Suprapubic skin (tissue), 4 donors: ENCODE measurements around the gene KIF25. TPM values are rescaled to one million over a fixed set of nuclear protein-coding genes. Genes with fewer than 3 reads are reported as not detected.

Experiments used
- DNase-seq, 2 donors: peaks; one replicate each; pipeline ENCODE4 v3.0.0-alpha.2; 2019; ENCODE audit warnings: low spot score in 2 of 2
- H3K27ac ChIP-seq: fragments of 200-600 bp; sonication (generic); one replicate; pipeline ENCODE4 v1.5.1; 2019
- H3K27me3 ChIP-seq: fragments of 200-600 bp; sonication (generic); one replicate; pipeline ENCODE4 v1.5.1; 2019
- H3K36me3 ChIP-seq: fragments of 200-600 bp; sonication (generic); one replicate; pipeline ENCODE4 v1.5.1; 2019
- H3K4me1 ChIP-seq: fragments of 200-600 bp; sonication (generic); one replicate; pipeline ENCODE4 v1.5.1; 2019
- H3K4me3 ChIP-seq: fragments of 200-600 bp; sonication (generic); one replicate; pipeline ENCODE4 v1.5.1; 2019; ENCODE audit warnings: mild to moderate bottlenecking
- H3K9me3 ChIP-seq: fragments of 200-600 bp; sonication (generic); one replicate; pipeline ENCODE4 v1.5.1; 2019
- CTCF ChIP-seq, 2 donors: fragments of 200-600 bp in 1 of 2; fragments of 450-650 bp in 1 of 2; sonication (generic) in 1 of 2; IDR thresholded peaks; one replicate each; pipeline ENCODE4 v1.5.1; 2016 to 2019; ENCODE audit warnings: antibody characterized with exemption in 2 of 2, mild to moderate bottlenecking in 1 of 2, moderate library complexity in 1 of 2
- EP300 ChIP-seq: sonication (generic); formaldehyde crosslinking; IDR thresholded peaks from one replicate; pipeline ENCODE4 v1.6.1; 2017; ENCODE audit warnings: antibody characterized with exemption
- POLR2A ChIP-seq, 2 donors: fragments of 450-650 bp; IDR thresholded peaks; one replicate each; pipeline ENCODE4 v1.6.1; 2017; ENCODE audit warnings: antibody characterized with exemption in 2 of 2, mild to moderate bottlenecking in 2 of 2, moderate library complexity in 2 of 2
- POLR2AphosphoS5 ChIP-seq, 3 donors: sonication (generic); formaldehyde crosslinking; IDR thresholded peaks; one replicate each; pipeline ENCODE4 v1.6.1; 2017; ENCODE audit warnings: antibody characterized with exemption in 3 of 3
- WGBS: methylation state at CpG from one replicate; pipeline ENCODE4 v1.1.5; 2018; 5-methylcytosine and 5-hydroxymethylcytosine counted together
- total RNA-seq, 4 donors: library from RNA; depleted of rRNA; stranded (reverse); fragments of >200 nt; gene quantifications; one replicate each; pipeline ENCODE4 v1.1.0, GENCODE V29; 2016

The KIF25 gene
- total RNA-seq, 4 donors from 2014 or later = 0.76 TPM; not detected in 3

DNA sequence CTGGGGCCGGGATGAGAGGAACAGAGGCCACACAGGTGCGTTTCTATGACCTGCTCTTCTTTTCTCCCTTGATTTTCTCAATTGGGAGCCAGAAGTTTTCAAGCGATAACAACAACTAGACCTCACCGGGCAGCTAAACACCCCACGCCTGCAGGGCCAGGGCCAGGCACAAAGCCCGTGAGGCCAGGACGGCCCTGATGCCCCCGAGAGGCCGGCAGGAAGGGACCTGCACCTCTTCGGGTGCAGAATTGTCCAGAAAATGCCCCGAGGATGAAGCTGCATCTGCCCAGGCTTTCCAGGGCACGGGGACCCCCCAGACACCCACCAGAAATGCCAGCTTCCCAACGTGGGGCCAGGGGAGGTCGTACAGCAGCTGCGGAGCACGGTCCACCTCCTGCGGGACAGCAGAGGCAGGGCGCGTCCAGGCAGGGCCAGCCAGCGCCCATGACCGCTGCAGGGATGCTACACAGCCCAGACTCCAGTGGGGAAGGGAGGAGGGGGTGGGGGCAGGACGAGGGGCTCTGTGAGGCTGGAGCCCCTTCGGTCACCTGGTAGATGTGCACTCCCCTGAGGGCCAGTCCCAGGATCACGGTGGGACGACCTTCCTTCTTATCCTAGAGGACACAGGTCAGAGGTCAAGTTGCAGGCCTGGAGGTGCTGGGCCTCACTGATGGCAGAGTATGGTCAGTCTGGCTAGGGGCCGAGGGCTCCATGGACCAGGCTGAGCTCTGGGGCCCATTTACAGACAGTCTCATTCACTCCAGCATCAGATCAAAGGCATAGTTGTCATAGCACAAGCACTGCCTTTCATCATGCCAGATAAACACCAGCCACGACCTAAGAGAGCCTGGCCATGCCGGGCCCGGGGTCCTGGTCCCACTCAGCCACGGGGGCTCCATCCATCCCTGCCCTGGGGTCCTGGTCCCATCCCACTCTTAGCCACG is 65.1 kb downstream of the KIF25 start:
- H3K27me3 ChIP-seq = no peaks in the 10 kb centered on the region
- H3K4me1 ChIP-seq = peaks cover 4% of the 10 kb centered on the region
- no peaks in the 10 kb centered on the region for H3K36me3 ChIP-seq
- WGBS = 78% methylated on average over 11 of the region's 31 CpGs
- H3K9me3 ChIP-seq = no peaks in the 10 kb centered on the region
- no peak overlapping the region for H3K27ac ChIP-seq
- DNase-seq = no peak
- TF ChIP-seq CTCF (IDR thresholded peaks at IDR 0.05) (no peak), POLR2A (IDR thresholded peaks at IDR 0.05) (no peak)
- no peak overlapping the region for H3K4me3 ChIP-seq

- no peak overlapping the region for H3K27ac ChIP-seq
- TF ChIP-seq POLR2AphosphoS5 (IDR thresholded peaks at IDR 0.05) (no peak), POLR2A (IDR thresholded peaks at IDR 0.05) (no peak), EP300 (no peak), CTCF (IDR thresholded peaks at IDR 0.05) (no peak)
- no peaks in the 10 kb centered on the region for H3K9me3 ChIP-seq
- no peak for DNase-seq
- no peaks in the 10 kb centered on the region for H3K36me3 ChIP-seq
- no peak overlapping the region for H3K4me3 ChIP-seq
- H3K27me3 ChIP-seq = no peaks in the 10 kb centered on the region
- 100% methylated on average over 2 of the region's 13 CpGs for WGBS
- H3K4me1 ChIP-seq = peaks cover 4% of the 10 kb centered on the region
Observed at GRCh38 chr6:168063431-168063830, 66.0 kb downstream of the KIF25 start.

- no peaks in the 10 kb centered on the region for H3K27me3 ChIP-seq
- DNase-seq = no peak
- no peaks in the 10 kb centered on the region for H3K9me3 ChIP-seq
- H3K27ac ChIP-seq = no peak overlapping the region
- H3K36me3 ChIP-seq = no peaks in the 10 kb centered on the region
- WGBS = 87% methylated on average over 7 of the region's 11 CpGs
- peaks cover 4% of the 10 kb centered on the region for H3K4me1 ChIP-seq
- H3K4me3 ChIP-seq = no peak overlapping the region
- no peak for TF ChIP-seq EP300
Observed at GRCh38 chr6:168064226-168064807, 66.8 kb downstream of the KIF25 start.

DNA sequence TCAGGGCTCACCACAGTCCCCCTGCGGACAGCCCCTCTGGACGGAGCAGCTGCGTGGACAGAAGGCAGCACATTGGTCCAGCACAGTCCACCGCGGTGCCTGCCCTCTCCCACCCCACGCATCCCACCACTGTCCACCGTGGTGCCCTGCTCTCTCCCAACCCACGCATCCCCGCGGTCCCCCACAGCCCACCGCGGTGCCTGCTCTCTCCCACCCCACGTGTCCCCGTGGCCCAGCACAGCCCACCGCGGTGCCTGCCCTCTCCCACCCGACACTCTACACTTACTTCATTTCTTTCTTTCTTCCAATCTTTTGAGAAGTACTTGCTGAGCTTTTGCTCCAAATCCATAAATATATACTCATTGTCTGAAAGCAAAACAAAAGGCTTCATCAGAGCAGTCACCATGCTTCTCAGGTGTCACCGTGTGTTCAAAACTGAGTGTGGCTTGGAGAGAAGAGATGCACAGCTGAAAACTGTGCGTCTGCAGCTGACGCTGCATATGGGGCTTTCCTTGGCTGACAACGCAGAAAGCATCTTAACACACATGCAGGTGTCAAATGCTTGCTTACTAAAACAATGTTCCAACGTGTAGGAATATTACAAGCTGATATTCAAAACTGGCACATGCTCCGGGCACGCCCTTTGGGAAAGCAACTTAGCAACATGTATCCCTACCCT is 69.7 kb downstream of the KIF25 start:
- DNase-seq = no peak
- no peaks in the 10 kb centered on the region for H3K4me1 ChIP-seq
- H3K27me3 ChIP-seq = peaks cover 8% of the 10 kb centered on the region
- H3K4me3 ChIP-seq = no peak overlapping the region
- no peaks in the 10 kb centered on the region for H3K36me3 ChIP-seq
- no peaks in the 10 kb centered on the region for H3K9me3 ChIP-seq
- TF ChIP-seq EP300 (no peak), POLR2AphosphoS5 (IDR thresholded peaks at IDR 0.05) (no peak), POLR2A (IDR thresholded peaks at IDR 0.05) (no peak), CTCF (IDR thresholded peaks at IDR 0.05) (no peak)
- 83% methylated on average over 23 of the region's 24 CpGs for WGBS
- no peak overlapping the region for H3K27ac ChIP-seq

- no peak for DNase-seq
- 93% methylated on average over 5 of the region's 7 CpGs for WGBS
Observed at GRCh38 chr6:168070804-168071203, 73.3 kb downstream of the KIF25 start.

More at GRCh38 chr6:168070804-168071203, 73.3 kb downstream of the KIF25 start:
- H3K4me1 ChIP-seq = no peaks in the 10 kb centered on the region
- H3K27me3 ChIP-seq = peaks cover 23% of the 10 kb centered on the region
- H3K27ac ChIP-seq = no peak overlapping the region
- TF ChIP-seq POLR2AphosphoS5 (IDR thresholded peaks at IDR 0.05) = no peak
- no peak for TF ChIP-seq POLR2A (IDR thresholded peaks at IDR 0.05)
- no peak for TF ChIP-seq EP300
- TF ChIP-seq CTCF (IDR thresholded peaks at IDR 0.05) = no peak
- H3K9me3 ChIP-seq = no peaks in the 10 kb centered on the region
- no peak overlapping the region for H3K4me3 ChIP-seq
- no peaks in the 10 kb centered on the region for H3K36me3 ChIP-seq
